Measurements from ENCODE around the gene CDH3. TPM values are rescaled to one million over a fixed set of nuclear protein-coding genes. Genes with fewer than 3 reads are reported as not detected.
A peak's percentile ranks its signal among the peaks of the same experiment; 100 is the strongest.

Gene CDH3
- total RNA-seq, 1 donor from 2014 or later = 17.4 TPM

- DNase-seq (ENCODE audit: low spot score) = peak; percentile 64
Observed at GRCh38 chr16:68737730-68738629, 92.9 kb downstream of the CDH3 start.

GRCh38 chr16:68739964-68740627, 95.0 kb downstream of the CDH3 start:
- no peak for DNase-seq (ENCODE audit: low spot score)

GRCh38 chr16:68740628-68741346, 95.7 kb downstream of the CDH3 start:
- no peak for DNase-seq (ENCODE audit: low spot score)

DNA sequence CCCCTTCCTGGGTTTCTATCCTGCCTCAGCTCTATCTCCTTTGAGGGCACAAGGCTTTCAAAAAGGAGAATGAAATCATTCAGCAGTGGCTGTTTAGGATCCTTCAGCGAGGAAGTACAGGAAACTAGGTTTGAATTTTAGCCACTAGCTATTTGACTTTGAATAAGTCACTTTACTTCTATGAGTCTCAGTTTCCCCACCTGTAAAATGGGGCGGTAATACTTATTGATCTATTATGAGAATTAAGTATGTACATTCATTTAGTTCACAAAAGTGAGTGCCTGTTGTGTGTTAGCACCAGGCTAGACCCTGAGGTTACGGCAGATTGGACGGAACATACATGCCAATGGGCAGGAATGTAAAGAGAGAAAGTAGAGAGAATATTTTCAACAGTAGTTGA, 98.6 kb downstream of the CDH3 start:
- DNase-seq (ENCODE audit: low spot score) = no peak

- peak; percentile 87 for DNase-seq (ENCODE audit: low spot score)
Observed at GRCh38 chr16:68744744-68745280, 99.7 kb downstream of the CDH3 start.

GRCh38 chr16:68746951-68747350, 101.8 kb downstream of the CDH3 start:
- no peak for DNase-seq (ENCODE audit: low spot score)

GRCh38 chr16:68749432-68749831, 104.3 kb downstream of the CDH3 start:
- no peak for DNase-seq (ENCODE audit: low spot score)

Other genes with a start within 250 kb of the CDH3 start
- 1.6 TPM for gene SMPD3, start 196.8 kb upstream of the CDH3 start, total RNA-seq
- gene ZFP90, start 106.0 kb upstream of the CDH3 start, total RNA-seq = 33.6 TPM
- 428 TPM for gene CDH1, start 92.0 kb downstream of the CDH3 start, total RNA-seq
- 26.6 TPM for gene TANGO6, start 198.2 kb downstream of the CDH3 start, total RNA-seq